ENCODE measurements around the gene MRPL48.

MRPL48 gene

DNA sequence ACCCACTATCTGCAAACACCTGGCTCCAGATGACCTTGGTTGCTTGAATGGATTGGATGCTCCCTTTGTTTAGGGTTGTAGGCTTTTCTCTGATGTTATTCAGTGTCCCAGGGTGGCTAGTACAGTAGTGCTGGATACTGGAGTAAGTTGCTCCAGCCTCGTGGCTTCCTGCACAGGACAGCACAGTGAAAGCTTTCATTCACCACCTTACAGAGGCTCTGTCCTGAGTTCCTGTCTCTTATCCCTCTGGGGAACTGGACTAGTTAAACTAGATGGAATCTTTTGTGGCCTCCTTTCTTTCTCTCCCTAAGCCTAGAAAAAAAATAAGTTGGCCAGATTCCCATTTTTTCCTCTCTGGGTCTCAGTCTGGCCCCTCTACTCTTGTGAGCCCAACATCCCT is 42.6 kb downstream of the MRPL48 start:
- H3K4me3 ChIP-seq (ENCODE audit: control insufficient read depth, low read depth, low read length), result no peak overlapping the region
- DNase-seq (ENCODE audit: low read depth), result no peak
- TF ChIP-seq, protein P1, sequence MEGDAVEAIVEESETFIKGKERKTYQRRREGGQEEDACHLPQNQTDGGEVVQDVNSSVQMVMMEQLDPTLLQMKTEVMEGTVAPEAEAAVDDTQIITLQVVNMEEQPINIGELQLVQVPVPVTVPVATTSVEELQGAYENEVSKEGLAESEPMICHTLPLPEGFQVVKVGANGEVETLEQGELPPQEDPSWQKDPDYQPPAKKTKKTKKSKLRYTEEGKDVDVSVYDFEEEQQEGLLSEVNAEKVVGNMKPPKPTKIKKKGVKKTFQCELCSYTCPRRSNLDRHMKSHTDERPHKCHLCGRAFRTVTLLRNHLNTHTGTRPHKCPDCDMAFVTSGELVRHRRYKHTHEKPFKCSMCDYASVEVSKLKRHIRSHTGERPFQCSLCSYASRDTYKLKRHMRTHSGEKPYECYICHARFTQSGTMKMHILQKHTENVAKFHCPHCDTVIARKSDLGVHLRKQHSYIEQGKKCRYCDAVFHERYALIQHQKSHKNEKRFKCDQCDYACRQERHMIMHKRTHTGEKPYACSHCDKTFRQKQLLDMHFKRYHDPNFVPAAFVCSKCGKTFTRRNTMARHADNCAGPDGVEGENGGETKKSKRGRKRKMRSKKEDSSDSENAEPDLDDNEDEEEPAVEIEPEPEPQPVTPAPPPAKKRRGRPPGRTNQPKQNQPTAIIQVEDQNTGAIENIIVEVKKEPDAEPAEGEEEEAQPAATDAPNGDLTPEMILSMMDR (IDR thresholded peaks at IDR 0.05; ENCODE audit: control insufficient read depth, insufficient read depth, low read depth, low read length, missing control alignments), result no peak

DNA sequence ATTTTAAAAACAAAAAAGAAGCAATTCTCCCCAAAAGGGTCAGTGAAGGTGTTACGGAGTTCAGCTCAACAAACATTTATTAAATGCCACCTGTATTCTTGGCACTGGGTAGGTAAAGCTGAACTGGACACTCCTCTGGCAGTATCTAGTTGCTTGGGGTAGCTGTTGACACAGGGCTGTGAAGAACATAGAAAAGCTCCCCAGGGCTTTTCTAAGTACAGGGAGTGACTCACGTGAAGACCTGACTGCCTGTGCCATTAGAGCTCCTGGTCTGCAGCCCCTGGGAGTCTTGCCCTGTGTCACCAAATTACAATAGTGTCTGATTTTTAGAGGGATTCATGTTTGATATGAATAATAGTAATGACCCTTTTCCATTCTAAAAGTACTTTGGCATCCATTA is 45.4 kb downstream of the MRPL48 start:
- no peak overlapping the region for H3K4me3 ChIP-seq (ENCODE audit: control insufficient read depth, low read depth, low read length)
- DNase-seq (ENCODE audit: low read depth), result no peak
- TF ChIP-seq, protein P1 (IDR thresholded peaks at IDR 0.05; ENCODE audit: control insufficient read depth, insufficient read depth, low read depth, low read length, missing control alignments), result no peak

DNA sequence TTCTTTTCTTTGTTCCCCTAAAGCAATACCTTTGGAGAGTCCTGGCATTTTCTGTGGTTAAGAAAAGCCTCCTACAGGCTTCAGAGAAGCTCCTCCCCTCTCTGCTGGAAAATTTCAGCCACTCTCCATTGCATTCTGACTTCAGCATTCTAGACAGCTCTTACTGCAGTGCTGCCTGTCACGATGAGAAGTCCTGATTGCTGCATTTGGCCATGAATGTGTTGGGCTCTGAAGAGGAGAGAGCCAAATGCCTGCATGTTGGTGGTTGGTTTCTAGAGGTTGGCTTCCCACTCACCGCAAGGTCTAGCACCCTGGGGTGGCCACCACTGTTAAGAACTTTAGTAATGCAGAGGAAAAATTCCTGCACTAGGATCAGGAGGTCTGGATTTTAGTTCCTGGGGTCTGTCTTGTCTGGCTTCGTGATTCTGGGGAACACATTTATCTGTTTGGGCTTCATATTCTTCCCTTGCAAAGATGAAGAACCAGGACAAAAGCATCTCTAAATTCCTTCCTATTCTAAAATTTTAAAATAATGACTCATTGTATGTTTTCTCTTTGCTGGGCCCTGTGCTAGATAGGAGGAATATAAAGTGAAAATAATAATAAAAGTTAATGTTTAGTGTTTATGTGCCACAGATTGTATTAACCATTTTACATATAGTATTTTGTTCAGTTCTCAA is 50.9 kb downstream of the MRPL48 start:
- peak; percentile 5 for DNase-seq (ENCODE audit: low read depth)
- no peak overlapping the region for H3K4me3 ChIP-seq (ENCODE audit: control insufficient read depth, low read depth, low read length)
- TF ChIP-seq, protein P1 (IDR thresholded peaks at IDR 0.05; ENCODE audit: control insufficient read depth, insufficient read depth, low read depth, low read length, missing control alignments), result no peak

DNA sequence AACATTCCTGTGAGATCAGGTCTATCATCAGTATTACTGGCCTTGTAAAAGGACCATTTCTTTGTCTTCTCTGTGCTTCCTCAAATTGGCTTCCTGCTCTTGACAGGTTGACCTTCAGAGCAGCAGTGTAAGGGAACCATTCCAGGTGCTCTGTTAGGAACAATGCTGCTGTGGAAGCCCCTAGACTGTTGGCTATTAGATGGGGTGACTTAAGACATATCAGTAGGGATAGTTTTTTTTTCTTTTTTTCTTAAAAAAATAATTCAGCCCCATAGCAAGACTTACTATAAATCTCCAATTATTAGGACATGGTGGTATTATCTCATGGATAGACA is 51.4 kb downstream of the MRPL48 start:
- DNase-seq (ENCODE audit: low read depth), result no peak

DNA sequence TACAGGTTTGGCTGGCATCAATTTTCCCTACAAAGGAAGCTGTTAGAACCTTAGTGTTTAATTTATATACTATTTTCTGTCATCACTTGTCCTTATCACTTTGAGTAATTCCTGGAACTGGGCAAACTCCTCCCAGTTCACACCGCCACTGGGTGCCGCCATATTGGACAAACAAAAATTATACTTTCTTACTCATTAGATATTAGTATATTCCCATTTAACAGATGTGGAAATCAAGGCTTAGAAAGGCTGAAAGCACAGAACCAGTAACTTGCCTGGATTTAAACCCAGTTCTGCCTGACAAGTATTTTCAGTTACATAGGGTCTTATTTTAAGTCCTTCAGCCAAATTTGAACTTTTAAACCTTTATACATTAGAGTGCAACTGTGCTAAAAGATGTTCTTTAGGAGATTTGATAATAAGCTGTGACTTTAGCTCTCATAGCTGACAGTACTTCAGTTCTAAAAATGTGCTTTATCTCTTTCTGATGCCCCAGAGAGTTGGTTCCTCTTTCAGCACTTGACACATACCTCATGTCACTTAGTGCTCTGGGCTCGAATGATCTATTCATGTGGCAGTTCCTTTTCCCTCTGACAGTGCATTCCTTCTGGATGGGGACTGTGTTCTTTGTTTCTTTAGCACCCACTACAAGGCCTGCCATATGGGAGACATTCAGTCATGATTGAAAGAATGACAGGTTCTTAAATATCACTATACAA is 63.5 kb downstream of the MRPL48 start:
- TF ChIP-seq, protein P1 (IDR thresholded peaks at IDR 0.05; ENCODE audit: control insufficient read depth, insufficient read depth, low read depth, low read length, missing control alignments), result no peak
- no peak for DNase-seq (ENCODE audit: low read depth)
- H3K4me3 ChIP-seq (ENCODE audit: control insufficient read depth, low read depth, low read length), result no peak overlapping the region

More for the DNA sequence above, 51.4 kb downstream of the MRPL48 start:
- H3K4me3 ChIP-seq (ENCODE audit: control insufficient read depth, low read depth, low read length), result no peak overlapping the region
- TF ChIP-seq, protein P1 (IDR thresholded peaks at IDR 0.05; ENCODE audit: control insufficient read depth, insufficient read depth, low read depth, low read length, missing control alignments), result no peak

DNA sequence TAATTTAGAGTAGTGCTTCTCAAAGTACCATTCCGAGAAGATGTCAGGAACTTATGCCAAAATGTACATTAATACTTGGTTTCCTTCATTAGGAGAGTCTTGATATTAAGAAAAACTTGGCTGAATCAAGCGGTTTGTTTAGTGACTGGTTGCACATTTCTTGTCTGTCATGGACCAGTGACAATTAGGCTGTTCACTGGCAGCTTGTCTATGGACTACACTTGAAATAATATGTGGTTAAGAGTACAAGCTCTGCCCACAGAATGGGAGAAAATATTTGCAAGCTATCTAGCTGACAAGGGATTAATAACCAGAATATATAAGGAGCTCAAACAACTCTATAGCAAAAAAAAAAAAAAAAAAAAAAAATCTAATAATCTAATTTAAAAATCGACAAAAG is 64.4 kb downstream of the MRPL48 start:
- H3K4me3 ChIP-seq (ENCODE audit: control insufficient read depth, low read depth, low read length), result no peak overlapping the region
- DNase-seq (ENCODE audit: low read depth), result no peak
- TF ChIP-seq, protein P1 (IDR thresholded peaks at IDR 0.05; ENCODE audit: control insufficient read depth, insufficient read depth, low read depth, low read length, missing control alignments), result no peak
